Dedifferentiated amniotic fluid mesenchymal stem cell (primary cell): Measurements from ENCODE around the gene IFT122.
"Not testable (repeated sequence)": the region's sequence is repeated elsewhere in the genome, so short reads cannot be mapped to it uniquely, and the experiment has no call there.

Source experiments
- DNase-seq: peaks from one replicate; pipeline ENCODE4 v3.0.0-alpha.2; 2016; ENCODE audit errors: extremely low spot score

The IFT122 gene

GRCh38 chr3:129498603-129499488 lies 58.8 kb downstream of the IFT122 start:
- not testable (repeated sequence) for DNase-seq

GRCh38 chr3:129499604-129500333 lies 59.7 kb downstream of the IFT122 start:
- not testable (repeated sequence) for DNase-seq

- DNase-seq, result no peak
Measured at GRCh38 chr3:129500334-129500658, 60.3 kb downstream of the IFT122 start.

GRCh38 chr3:129501630-129502029 lies 61.6 kb downstream of the IFT122 start:
- no peak for DNase-seq

GRCh38 chr3:129502641-129503408 lies 62.8 kb downstream of the IFT122 start:
- no peak for DNase-seq

GRCh38 chr3:129503471-129504291 lies 63.7 kb downstream of the IFT122 start:
- DNase-seq, result no peak

- DNase-seq, result no peak
Measured at GRCh38 chr3:129504471-129505100, 64.6 kb downstream of the IFT122 start.

GRCh38 chr3:129505341-129505740 lies 65.3 kb downstream of the IFT122 start:
- no peak for DNase-seq

- DNase-seq, result no peak
Measured at GRCh38 chr3:129506231-129506742, 66.3 kb downstream of the IFT122 start.

GRCh38 chr3:129507181-129507831 lies 67.3 kb downstream of the IFT122 start:
- DNase-seq, result no peak

GRCh38 chr3:129512595-129512994 lies 72.6 kb downstream of the IFT122 start:
- no peak for DNase-seq

GRCh38 chr3:129513705-129514104 lies 73.7 kb downstream of the IFT122 start:
- no peak for DNase-seq

GRCh38 chr3:129514110-129514509 lies 74.1 kb downstream of the IFT122 start:
- no peak for DNase-seq

GRCh38 chr3:129514563-129514962 lies 74.5 kb downstream of the IFT122 start:
- DNase-seq, result no peak

GRCh38 chr3:129515108-129515820 lies 75.2 kb downstream of the IFT122 start:
- not testable (repeated sequence) for DNase-seq

- DNase-seq, result not testable (repeated sequence)
Measured at GRCh38 chr3:129515821-129516432, 75.9 kb downstream of the IFT122 start.

GRCh38 chr3:129517516-129517915 lies 77.5 kb downstream of the IFT122 start:
- DNase-seq, result no peak

- DNase-seq, result no peak
Measured at GRCh38 chr3:129518038-129518561, 78.1 kb downstream of the IFT122 start.

GRCh38 chr3:129518581-129518980 lies 78.6 kb downstream of the IFT122 start:
- DNase-seq, result no peak
